SK-N-MC (cell line): Measurements from ENCODE around the gene APOOL.
A peak's percentile ranks its signal among the peaks of the same experiment; 100 is the strongest.
"Not testable (repeated sequence)": the region's sequence is repeated elsewhere in the genome, so short reads cannot be mapped to it uniquely, and the experiment has no call there.

Experiments used
- DNase-seq: peaks from one replicate; pipeline ENCODE4 v3.0.0-alpha.2; 2011; ENCODE audit warnings: low read depth, low spot score
- H3K27ac ChIP-seq: fragments of 200-600 bp; sonication (generic); 2 replicates; pipeline ENCODE4 v1.5.1; 2016; ENCODE audit warnings: mixed run types
- H3K36me3 ChIP-seq: fragments of 200-600 bp; sonication (generic); 2 replicates; pipeline ENCODE4 v1.6.1; 2017; ENCODE audit warnings: antibody characterized with exemption, low read length, mixed read lengths; ENCODE audit not compliant: insufficient read depth
- H3K4me3 ChIP-seq: fragments of 200-600 bp; sonication (generic); 2 replicates; pipeline ENCODE4 v1.5.1; 2016
- H3K9ac ChIP-seq: fragments of 200-600 bp; sonication (generic); 2 replicates; pipeline ENCODE4 v1.8.0; 2017; ENCODE audit warnings: mixed run types, mixed read lengths; ENCODE audit not compliant: insufficient read length
- H3K9me3 ChIP-seq: fragments of 200-600 bp; sonication (generic); 2 replicates; pipeline ENCODE4 v1.6.1; 2017; ENCODE audit warnings: low read depth, mild to moderate bottlenecking, antibody characterized with exemption, low read length, moderate library complexity, mixed read lengths
- EZH2 ChIP-seq: fragments of 200-600 bp; sonication (generic); IDR thresholded peaks from one replicate; pipeline ENCODE4 v1.6.1; 2017; ENCODE audit warnings: antibody characterized with exemption
- FOXP2 ChIP-seq: optimal IDR thresholded peaks from 2 replicates; pipeline ENCODE3; 2011; ENCODE audit warnings: mild to moderate bottlenecking, moderate library complexity; ENCODE audit not compliant: insufficient read depth; ENCODE audit errors: extremely low read length, control extremely low read depth
- POLR2AphosphoS5 ChIP-seq: IDR thresholded peaks from 2 replicates; pipeline ENCODE4 v1.6.1; 2012; ENCODE audit warnings: mild to moderate bottlenecking, low read depth, low read length, borderline replicate concordance

Gene APOOL, protein sequence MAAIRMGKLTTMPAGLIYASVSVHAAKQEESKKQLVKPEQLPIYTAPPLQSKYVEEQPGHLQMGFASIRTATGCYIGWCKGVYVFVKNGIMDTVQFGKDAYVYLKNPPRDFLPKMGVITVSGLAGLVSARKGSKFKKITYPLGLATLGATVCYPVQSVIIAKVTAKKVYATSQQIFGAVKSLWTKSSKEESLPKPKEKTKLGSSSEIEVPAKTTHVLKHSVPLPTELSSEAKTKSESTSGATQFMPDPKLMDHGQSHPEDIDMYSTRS

DNA sequence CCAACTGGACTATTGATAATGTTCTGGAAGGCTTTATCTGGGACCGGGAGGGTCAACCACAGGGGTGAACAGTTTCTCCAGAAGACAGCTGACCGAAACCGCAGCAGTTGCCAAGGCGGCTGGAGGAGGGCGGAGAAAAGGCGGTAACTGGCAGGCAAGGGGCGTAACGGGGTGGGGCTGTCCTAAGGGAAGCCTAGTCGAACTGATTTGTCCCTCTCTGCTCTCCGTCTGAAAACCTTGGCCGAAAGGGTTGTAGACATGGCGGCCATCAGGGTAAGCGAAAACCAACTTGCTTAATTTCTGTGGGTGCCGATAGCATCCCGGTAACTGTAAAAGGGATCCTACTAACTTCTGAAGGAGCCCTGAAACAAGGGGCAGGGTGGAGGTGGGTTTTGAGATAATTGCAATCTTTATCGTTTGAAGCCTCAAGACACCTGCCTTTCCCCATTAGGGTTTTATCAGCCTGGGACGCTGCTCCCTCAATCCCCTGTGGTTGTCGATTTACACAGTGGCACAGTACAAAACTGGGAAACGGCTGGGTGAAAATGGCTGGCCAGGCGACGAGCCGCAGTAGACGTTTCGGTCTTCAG is at the start of gene APOOL:
APOOL (plus strand) TSS at position 223 of the 590 bp plus-strand sequence; CDS start at position 259, 36 bp downstream.
- TF ChIP-seq POLR2AphosphoS5, result peak; percentile 68
- no peak for TF ChIP-seq EZH2
- H3K9ac ChIP-seq, result peak within 1 kb of the TSS; percentile 92
- peak; percentile 28 for DNase-seq
- 0 out of 2 replicates have a peak within 1 kb of the TSS, but pooled peaks have one; percentile 42 for H3K27ac ChIP-seq
- H3K9me3 ChIP-seq, result no peaks in the 10 kb centered on the region
- peak within 1 kb of the TSS; percentile 84 for H3K4me3 ChIP-seq
- H3K36me3 ChIP-seq, result no peaks in the 10 kb centered on the region

DNA sequence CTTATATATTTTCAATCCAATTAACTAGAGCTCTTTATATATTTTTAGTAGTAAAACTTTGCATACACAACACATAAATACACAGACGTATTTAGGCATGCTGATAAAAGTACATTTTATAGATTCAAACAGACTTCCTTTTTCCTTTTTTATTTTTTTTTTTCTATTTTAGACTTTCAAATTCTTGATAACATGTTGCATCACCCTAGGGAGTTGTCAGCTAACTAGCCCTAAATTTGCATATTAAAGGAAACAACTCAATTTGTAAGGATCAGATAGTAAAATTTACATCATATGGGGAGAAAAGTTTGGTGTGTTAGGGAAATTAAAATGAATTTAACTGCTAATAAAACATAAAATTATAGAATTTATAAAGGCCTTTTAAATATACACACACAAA is 47.4 kb upstream of the APOOL start:
- no peak for TF ChIP-seq EZH2
- peak; percentile 12 for DNase-seq
- H3K36me3 ChIP-seq, result no peaks in the 10 kb centered on the region
- peak overlapping the region; percentile 74 for H3K9ac ChIP-seq
- H3K4me3 ChIP-seq, result peak overlapping the region; percentile 54; the same call in 1 of the 2 replicates
- H3K27ac ChIP-seq, result peak overlapping the region; percentile 95
- H3K9me3 ChIP-seq, result no peaks in the 10 kb centered on the region

DNA sequence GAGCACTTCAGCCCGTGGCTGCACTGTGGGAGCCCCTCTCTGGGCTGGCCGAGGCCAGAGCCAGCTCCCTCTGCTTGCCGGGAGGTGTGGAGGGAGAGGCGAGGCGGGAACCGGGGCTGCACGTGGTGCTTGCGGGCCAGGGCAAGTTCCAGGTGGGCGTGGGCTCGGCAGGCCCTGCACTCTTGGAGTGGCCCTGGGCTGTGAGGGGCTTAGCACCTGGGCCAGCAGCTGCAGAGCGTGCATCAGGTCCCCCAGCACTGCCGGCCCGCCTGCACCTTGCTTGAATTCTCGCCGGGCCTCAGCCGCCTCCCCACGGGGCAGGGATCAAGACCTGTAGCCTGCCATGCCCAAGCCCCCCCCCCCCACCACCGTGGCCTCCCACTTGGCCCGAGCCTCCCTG is 28.9 kb upstream of the APOOL start:
- H3K27ac ChIP-seq, result no peak overlapping the region
- TF ChIP-seq FOXP2, result no peak
- TF ChIP-seq POLR2AphosphoS5, result no peak
- TF ChIP-seq EZH2, result no peak
- no peak overlapping the region for H3K9ac ChIP-seq
- H3K9me3 ChIP-seq, result no peaks in the 10 kb centered on the region
- H3K36me3 ChIP-seq, result no peaks in the 10 kb centered on the region
- DNase-seq, result no peak
- H3K4me3 ChIP-seq, result no peak overlapping the region

DNA sequence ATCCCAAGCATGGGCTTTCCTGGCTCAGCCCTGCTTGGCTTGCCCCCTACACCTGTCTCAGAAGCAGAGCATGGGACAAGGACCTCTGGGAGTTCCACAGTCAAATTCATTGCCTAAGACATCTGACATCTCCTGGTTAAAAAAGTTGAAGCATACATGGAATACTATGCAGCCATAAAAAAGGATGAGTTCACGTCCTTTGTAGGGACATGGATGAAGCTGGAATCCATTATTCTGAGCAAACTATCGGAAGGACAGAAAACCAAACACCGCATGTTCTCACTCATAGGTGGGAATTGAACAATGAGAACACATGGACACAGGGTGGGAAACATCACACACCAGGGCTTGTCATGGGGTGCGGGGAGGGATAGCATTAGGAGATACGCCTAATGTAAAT is 11.9 kb upstream of the APOOL start:
- DNase-seq, H3K4me3 ChIP-seq, H3K9me3 ChIP-seq, H3K36me3 ChIP-seq, H3K9ac ChIP-seq, H3K27ac ChIP-seq: not testable (repeated sequence)

DNA sequence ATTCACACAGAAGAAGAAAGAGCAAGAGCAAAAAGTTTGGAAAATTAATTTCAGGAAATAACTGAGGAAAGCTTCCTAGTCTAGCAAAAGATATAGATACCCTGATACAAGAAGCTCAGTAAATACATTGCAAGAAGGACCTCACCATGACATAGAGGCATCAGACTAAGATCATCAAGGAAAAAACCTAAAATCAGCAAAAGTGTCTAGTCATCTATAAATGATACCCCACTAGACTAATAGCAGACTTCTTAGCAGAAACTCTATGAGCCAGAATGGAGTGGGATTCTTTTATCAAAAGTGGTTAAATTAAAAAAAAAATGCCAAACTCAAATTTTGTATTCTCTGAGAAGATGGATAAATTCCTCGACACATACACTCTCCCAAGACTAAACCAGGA is 10.5 kb upstream of the APOOL start:
- Histone ChIP-seq H3K9me3 (no peaks in the 10 kb centered on the region), H3K27ac (no peak overlapping the region), H3K9ac (no peak overlapping the region), H3K4me3 (no peak overlapping the region), H3K36me3 (no peaks in the 10 kb centered on the region)
- DNase-seq, result no peak
- no peak for TF ChIP-seq POLR2AphosphoS5
- TF ChIP-seq FOXP2, result no peak
- no peak for TF ChIP-seq EZH2

DNA sequence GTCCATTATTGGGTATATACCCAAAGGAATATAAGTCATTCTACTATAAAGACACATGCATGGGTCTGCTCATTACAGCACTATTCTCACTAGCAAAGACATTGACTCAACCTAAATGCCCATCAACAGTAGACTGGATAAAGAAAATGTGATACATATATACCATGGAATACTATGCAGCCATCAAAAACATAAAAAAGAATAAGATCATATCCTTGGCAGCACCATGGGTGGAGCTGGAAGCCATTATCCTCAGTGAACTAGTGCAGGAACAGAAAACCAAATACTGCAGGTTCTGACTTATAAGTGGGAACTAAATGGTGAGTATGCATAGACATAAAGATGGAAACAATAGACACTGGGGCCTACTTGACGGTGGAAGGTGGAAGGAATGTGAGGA is 2.3 kb upstream of the APOOL start:
- H3K4me3 ChIP-seq, result no peak overlapping the region
- H3K27ac ChIP-seq, result no peak overlapping the region
- no peaks in the 10 kb centered on the region for H3K9me3 ChIP-seq
- DNase-seq, result no peak
- no peak overlapping the region for H3K9ac ChIP-seq
- TF ChIP-seq FOXP2, result no peak
- no peak for TF ChIP-seq EZH2
- TF ChIP-seq POLR2AphosphoS5, result no peak
- no peaks in the 10 kb centered on the region for H3K36me3 ChIP-seq

DNA sequence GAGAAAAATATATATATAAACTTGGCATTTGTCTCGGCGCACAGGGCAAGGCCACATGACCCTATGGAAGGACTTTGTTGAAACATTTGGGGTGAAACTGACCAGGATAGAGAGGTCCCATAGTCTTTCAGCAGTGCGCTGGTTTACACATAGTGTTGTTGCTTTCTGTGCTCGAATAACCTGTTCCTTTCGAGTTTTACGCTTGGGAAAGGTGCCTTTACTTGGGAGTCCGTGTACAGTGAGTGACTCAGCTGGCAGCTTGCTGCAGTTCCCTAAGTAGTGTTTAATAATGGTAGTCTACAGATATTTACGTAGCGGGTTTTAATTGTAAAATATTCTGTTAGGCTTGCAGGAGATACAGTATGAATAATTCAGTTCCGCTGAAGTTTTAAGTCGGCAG is 578 bp downstream of the APOOL start:
- no peaks in the 10 kb centered on the region for H3K36me3 ChIP-seq
- H3K9me3 ChIP-seq, result no peaks in the 10 kb centered on the region
- no peak for DNase-seq
- H3K4me3 ChIP-seq, result peak overlapping the region; percentile 84
- H3K9ac ChIP-seq, result peak overlapping the region; percentile 92
- H3K27ac ChIP-seq, result 0 out of 2 replicates have a peak overlapping the region, but pooled peaks have one; percentile 42
- no peak for TF ChIP-seq EZH2
- TF ChIP-seq FOXP2, result no peak
- TF ChIP-seq POLR2AphosphoS5, result no peak

DNA sequence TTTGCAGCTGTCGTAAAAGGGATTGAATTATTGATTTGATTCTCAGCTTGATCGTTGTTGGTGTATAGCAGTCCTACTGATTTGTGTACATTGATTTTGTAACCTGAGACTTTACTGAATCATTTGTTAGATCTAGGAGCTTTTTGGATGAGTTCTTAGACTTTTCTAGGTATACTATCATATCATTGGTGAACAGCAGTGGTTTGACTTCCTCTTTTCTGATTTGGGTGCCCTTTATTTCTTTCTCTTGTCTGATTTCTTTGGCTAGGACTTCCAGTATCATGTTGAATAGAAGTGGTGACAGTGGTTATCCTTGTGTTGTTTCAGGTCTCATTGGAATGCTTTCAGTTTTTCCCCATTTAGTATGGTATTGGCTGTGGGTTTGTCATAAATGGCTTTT is 8.4 kb downstream of the APOOL start:
- no peaks in the 10 kb centered on the region for H3K9me3 ChIP-seq
- no peak for DNase-seq
- no peak overlapping the region for H3K27ac ChIP-seq
- no peak overlapping the region for H3K9ac ChIP-seq
- TF ChIP-seq POLR2AphosphoS5, result no peak
- no peak for TF ChIP-seq FOXP2
- TF ChIP-seq EZH2, result no peak
- no peaks in the 10 kb centered on the region for H3K36me3 ChIP-seq
- H3K4me3 ChIP-seq, result no peak overlapping the region

DNA sequence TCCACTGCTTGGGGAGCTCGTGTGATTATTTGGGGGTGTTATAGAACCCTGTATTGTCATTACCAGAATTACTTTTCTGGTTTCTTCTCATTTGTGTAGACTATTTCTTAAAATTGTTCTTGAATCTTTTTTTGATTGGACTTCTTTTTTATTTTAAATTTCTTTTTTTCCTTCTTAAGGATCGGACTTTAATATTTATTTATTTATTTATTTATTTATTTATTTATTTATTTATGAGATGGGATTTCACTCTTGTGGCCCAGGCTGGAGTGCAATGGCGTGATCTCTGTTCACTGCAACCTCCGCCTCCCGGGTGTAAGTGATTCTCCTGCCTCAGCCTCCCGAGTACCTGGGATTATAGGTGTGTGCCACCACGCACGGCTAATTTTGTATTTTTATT is 11.7 kb downstream of the APOOL start:
- not testable (repeated sequence) for H3K4me3 ChIP-seq, DNase-seq, H3K9ac ChIP-seq, H3K27ac ChIP-seq, H3K36me3 ChIP-seq, H3K9me3 ChIP-seq
